GM18907 (cell line): ENCODE measurements around the gene BFAR.
"Not testable (repeated sequence)": the region's sequence is repeated elsewhere in the genome, so short reads cannot be mapped to it uniquely, and the experiment has no call there.

Experiments
- ATAC-seq: cut with Tn5 transposase; IDR thresholded peaks from one replicate; pipeline ENCODE4 v1.9.1; 2021; ENCODE audit warnings: mild to moderate bottlenecking, moderate library complexity; ENCODE audit not compliant: unreplicated experiment

Gene BFAR

DNA sequence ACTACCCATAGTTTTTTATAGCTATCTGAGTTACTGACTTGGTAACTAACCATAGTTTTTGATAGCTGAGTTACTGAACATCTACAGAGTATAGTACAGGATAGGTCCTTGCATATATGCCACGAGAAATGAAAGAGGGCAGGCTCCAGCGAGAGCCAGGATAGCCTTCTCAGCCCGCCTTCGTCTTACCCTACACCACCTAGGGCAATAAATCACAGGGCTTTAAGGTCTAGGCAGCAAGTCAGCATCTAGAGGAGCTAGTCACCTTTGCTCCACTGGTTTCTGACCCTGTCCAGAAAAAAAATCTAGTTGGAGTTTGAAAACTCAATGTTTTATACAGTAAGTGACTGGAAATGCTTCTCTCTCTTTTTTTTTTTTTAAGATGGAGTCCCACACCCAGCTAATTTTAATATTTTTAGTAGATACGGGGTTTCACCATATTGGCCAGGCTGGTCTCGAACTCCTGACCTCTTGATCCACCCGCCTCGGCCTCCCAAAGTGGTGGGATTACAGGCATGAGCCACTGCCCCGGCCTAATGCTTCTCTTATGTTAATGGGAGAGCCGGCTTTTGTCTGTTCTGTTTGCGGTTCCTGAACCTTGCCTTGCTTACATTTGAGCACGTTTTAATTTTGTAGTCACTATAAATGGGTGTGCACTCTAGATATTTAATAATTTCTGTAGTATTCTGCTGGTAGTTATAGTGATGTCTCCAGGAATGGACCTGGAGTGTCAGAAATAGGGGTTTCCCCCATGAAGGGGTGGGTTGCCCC lies 2.8 kb downstream of the BFAR start:
- no peak for ATAC-seq

GRCh38 chr16:14636179-14636950 lies 3.6 kb downstream of the BFAR start:
- not testable (repeated sequence) for ATAC-seq

DNA sequence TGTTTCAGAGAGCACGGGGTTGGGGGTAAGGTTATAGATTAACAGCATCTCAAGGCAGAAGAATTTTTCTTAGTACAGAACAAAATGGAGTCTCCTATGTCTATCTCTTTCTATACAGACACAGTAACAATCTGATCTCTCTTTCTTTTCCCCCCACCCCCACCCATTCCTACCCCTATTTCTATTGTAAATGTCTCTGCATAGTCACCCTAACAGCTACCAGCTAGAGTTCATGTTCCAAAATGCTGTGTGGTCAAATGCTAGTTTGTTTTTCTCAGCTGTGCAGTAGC lies 4.1 kb downstream of the BFAR start:
- ATAC-seq, result not testable (repeated sequence)

- ATAC-seq, result no peak
These were observed 7.8 kb downstream of the BFAR start for GRCh38 chr16:14640538-14640937.

DNA sequence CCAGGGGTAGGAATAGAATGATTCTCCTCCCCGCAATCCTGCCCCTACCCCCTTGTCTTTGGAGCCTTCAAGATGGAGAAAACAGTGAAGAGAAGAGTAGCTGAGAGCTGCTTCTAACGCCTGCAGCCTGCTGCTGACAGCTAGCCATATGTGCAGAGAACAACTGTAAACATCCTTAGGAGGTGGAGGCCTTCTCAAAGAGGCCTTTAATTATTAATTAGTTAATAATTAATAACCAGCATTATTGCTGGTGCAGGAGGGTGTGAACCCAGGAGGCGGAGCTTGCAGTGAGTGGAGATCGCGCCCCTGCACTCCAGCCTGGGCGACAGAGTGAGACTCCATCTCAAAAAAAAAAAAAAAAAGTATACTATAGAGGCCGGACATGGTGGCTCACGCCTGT lies 8.5 kb downstream of the BFAR start:
- ATAC-seq, result no peak

DNA sequence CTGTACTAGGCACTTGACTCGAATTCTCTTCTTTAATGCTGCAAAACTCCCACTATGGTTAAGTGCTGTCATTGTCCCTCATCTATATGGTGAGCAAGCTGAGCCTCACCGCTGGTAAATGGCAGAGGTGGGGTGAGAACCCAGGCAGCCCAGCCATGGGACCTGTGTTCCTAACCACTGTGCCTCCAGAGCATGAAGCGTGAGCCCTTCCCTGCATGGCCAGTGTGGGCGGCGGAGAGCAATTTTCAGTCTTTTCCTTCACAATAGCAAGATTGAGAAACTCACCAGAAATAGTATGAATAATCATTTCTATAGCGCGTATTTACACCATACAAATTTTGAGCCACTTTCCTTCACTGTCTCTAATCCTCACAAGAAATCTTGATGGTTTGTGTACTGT lies 9.2 kb downstream of the BFAR start:
- no peak for ATAC-seq

- ATAC-seq, result no peak
These were observed 17.1 kb downstream of the BFAR start for GRCh38 chr16:14649816-14650215.

GRCh38 chr16:14650629-14651028 lies 17.9 kb downstream of the BFAR start:
- no peak for ATAC-seq

DNA sequence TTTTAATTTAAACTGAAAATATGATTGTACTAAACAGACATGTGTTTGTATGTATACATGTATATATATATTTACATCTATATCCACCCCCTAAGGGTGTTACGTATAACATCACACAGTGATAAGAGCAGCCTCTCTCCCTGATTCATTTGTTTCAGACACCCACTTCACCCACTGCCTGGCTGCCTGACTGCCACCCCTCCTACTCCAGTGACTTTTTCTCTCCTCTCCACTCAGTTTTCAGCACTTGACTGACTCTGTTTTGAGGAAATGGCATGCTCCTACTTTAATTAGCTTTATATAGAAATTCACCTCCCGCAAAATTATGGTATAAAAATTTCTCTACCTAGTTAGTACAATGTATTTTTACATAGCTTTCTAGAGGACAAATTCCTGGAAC lies 20.0 kb downstream of the BFAR start:
- ATAC-seq, result no peak

GRCh38 chr16:14658063-14658462 lies 25.3 kb downstream of the BFAR start:
- ATAC-seq, result peak; percentile 80

DNA sequence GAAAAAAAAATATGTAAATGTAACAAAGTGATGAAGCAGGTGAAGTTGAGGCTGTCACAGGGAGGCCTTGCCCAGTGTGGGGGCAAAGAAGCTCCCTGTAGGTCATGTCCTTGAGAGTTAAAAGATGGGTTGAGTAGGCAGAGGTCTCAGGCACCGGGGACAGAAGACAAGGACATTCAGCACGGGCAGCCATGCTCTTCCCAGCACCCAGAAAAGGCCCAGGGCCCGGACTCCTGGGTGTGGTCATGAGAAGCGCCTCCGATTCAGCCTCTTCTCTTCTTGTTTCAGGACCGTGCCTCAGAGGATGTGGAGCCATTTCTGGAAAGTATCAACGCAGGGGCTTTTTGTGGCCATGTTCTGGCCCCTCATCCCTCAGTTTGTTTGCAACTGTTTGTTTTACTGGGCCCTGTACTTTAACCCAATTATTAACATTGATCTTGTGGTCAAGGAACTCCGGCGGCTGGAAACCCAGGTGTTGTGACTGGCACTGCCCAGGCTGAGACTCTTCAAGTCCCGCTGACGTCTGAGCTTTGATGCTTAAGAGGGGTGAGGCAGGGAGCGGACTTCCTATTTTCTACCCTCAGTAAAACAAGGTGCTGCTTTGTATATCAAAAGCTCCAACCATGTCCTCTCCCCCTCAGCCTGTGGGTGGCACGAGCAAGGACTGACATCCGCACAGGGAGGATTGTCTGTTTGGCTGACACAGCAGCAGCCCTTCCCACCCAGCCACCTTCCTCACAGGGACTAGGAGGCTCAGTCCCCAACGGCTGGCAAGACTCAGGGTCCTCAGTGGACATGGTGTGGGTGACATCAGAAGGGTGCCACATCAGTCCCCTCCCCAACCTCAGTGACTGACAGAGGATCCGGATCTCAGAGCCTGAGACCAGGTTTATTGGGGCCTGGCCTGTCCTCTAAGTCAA lies 34.9 kb downstream of the BFAR start:
- no peak for ATAC-seq

DNA sequence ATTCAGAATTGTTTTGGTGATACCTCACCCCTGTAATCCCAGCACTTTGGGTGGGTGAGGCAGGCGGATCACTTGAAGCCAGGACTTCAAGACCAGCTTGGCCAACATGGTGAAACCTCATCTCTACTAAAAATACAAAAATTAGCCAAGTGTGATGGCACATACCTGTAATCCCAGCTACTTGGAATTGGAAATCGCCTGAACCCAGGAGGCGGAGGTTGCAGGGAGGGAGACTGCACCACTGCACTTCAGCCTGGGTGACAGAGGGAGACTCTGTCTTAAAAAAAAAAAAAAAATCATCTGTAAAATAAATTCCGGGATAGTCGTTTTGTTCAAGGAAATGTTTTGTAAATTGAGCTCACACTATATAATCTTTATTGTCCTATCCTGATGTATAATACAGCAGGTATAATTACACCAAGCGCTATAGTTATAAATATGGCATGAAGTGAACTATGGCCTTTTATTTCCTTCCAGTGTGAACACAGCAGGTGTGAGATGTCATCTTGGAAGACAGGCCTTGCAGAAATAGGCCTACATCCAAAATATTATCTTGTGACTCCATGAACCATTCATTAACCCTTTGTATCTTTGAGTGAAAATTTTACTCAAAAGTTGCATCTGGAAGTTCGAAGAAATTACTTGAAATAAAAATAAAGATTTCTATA lies 35.9 kb downstream of the BFAR start:
- ATAC-seq, result no peak

DNA sequence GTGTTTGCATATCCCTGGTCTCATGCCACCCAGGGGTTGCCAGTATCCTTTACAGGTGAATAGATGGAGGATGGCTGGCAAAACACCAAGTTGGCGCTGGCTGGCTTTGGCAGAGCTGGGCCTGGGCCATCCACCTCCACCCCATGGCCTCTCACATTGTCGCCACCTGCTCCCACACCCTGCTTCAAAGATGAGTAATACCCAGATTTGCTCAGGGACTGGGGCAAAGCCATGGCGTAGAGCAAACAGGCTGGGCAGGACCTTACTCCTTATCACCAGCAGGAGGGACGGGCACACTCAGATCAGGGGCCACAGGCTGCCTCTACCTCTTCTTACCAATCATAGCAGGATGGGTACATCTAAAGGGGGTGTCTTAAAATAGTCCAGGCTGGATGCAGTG lies 37.0 kb downstream of the BFAR start:
- no peak for ATAC-seq

DNA sequence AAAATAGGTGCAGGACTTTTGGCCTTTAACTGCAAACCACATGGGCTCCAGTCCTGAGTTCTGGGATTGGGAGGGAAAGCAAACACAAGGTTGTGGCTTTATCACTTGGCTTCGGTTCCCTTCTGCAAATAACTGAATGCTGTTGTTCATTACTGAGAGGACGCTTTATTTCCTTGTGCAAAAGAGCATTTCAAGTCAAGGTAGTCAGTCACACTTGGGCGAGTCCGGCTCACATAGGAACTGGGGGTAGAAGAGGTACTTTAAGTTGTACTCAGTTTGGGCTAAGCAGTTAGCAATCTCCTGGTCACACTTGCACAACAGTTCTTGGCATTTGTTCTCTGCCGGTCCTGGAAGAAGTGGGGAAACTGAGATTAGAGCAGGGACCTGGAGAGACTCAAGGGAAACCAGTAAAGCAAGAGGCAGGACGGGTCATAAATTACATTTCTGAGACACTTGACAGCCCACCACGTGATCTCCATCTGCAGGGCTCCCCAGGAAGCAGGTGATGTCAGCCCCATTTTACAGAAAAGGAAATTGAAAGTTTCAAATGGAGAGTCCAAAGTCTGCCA lies 39.7 kb downstream of the BFAR start:
- no peak for ATAC-seq

DNA sequence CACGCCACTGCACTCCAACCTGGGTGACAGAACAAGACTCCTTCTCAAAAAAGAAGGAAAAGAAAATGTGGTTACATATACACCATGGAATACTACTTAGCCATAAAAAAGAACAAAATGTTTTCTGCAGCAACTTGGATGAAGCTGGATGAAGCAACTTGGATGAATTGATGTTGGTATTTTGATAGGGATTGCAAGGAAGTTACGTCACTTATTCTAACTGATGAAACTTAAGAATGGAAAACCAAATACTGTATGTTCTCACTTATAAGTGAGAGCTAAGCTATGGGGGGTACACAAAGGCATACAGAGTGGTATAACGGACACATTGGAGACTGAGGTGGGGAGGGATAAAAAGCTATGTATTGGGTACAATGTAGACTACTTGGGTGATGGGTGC lies 43.9 kb downstream of the BFAR start:
- no peak for ATAC-seq

GRCh38 chr16:14677627-14678026 lies 44.9 kb downstream of the BFAR start:
- ATAC-seq, result no peak

DNA sequence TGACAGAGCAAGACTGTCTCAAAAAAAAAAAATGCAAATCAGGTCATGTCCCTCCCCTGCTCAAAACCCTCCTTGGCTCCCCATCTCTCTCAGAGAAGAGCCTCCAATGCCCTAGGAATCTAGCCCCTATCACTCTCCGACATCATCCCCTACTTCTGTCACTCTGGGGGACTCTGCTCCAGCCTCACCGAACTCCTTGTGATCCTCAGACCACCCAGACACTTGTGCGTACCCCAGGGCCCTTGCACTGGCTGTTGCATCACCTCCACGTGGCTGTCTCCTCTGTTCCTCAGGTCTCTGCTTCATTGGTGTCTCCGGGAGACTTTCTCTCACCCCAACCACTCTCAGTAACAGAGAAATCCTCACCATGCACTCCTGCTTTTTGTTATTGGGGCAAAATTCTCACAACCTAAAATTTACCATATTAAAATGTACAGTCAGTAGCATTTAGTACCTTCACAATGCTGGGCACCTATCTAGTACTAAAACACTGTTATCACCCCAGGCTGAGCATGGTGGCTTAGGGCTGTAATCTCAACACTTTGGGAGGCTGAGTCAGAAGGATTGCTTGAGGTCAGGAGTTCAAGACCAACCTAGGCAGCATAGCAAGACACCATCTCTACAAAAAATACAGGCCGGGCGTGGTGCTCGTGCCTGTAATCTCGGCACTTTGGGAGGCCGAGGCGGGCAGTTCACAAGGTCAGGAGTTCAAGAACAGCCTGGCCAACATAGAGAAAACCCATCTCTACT lies 46.2 kb downstream of the BFAR start:
- ATAC-seq, result no peak

- not testable (repeated sequence) for ATAC-seq
These were observed 47.6 kb downstream of the BFAR start for GRCh38 chr16:14680396-14680795.

DNA sequence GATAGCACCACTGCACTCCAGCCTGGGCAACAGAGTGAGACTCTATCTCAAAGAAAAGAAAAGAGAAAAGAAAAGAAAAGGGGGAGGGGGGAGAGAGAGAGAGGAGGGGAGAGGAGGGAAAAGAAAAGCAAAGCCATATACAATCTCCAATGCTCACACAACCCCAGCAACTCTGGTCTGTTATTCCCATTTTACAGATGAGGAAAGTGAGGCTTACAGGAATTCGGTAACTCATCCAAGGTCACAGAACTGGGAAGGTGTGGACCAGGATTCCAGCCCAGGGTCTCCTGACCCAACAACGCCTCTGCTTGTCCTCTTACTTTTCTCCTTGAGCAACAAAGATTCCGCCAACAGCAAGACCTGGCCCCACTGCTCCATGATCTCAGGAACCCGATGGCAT lies 48.4 kb downstream of the BFAR start:
- ATAC-seq, result no peak

GRCh38 chr16:14682121-14682520 lies 49.4 kb downstream of the BFAR start:
- no peak for ATAC-seq
